HepG2 (cell line): Measurements from ENCODE around the gene RREB1. TPM values are rescaled to one million over a fixed set of nuclear protein-coding genes. Genes with fewer than 3 reads are reported as not detected.

Experiments
- ATAC-seq: fragments of 200-7000 bp; cut with Tn5 transposase; 3 replicates; pipeline ENCODE4 v1.9.1; 2020; ENCODE audit warnings: mild to moderate bottlenecking, moderate library complexity
- BruUV-seq: library from RNA; stranded (reverse); fragments of 400-500 nt; replicated peaks from 2 replicates; lab custom pipeline; 2021; lab: Mats Ljungman, UMichigan
- CTCF ChIA-PET: fragments of 300-600 bp; formaldehyde crosslinking; extraction: SDS; loops from one replicate; lab custom pipeline; 2021; ENCODE audit warnings: low total read pairs, inconsistent platforms, low intra/inter-chr PET ratio; lab: Yijun Ruan, JAX
- POLR2A ChIA-PET: fragments of 350-600 bp; sonication (Branson Sonifier 250); formaldehyde crosslinking; loops from one replicate; lab custom pipeline; 2020; ENCODE audit warnings: antibody characterized with exemption, inconsistent platforms; lab: Yijun Ruan, JAX
- DNase-seq: peaks from one replicate; pipeline ENCODE4 v3.0.0-alpha.2; 2015; ENCODE audit warnings: low spot score
- FAIRE-seq: peaks from 3 replicates; lab custom pipeline; 2011; peaks lifted over from hg19 to GRCh38; lab: Jason Lieb, UNC
- H2AFZ ChIP-seq: one replicate; pipeline ENCODE4 v1.6.1; 2011; ENCODE audit warnings: low read length, inconsistent platforms
- H3K27ac ChIP-seq: fragments of 300-600 bp; 3 replicates; pipeline ENCODE4 v1.8.0; 2011; ENCODE audit warnings: mixed run types, mild to moderate bottlenecking, mixed read lengths, low read length, inconsistent platforms; ENCODE audit not compliant: insufficient read depth; ENCODE audit errors: extremely low read length
- H3K27me3 ChIP-seq, 2 experiments: fragments of 200-600 bp in 1 of 2; 2 replicates in 1 of 2; 3 replicates in 1 of 2; pipeline versions ENCODE4 v1.6.0 to v1.8.0; 2011; ENCODE audit warnings: low read length in 2 of 2, mild to moderate bottlenecking in 2 of 2, moderate library complexity in 2 of 2, inconsistent platforms in 1 of 2; ENCODE audit not compliant: insufficient read depth in 2 of 2, control insufficient read depth in 1 of 2
- H3K36me3 ChIP-seq, 2 experiments: fragments of 200-600 bp in 1 of 2; replicated peaks in 1 of 2; 2 replicates in 1 of 2; 3 replicates in 1 of 2; pipeline versions ENCODE4 v1.5.1 to v1.8.0; 2011; ENCODE audit warnings: low read length in 2 of 2, inconsistent platforms in 1 of 2; ENCODE audit not compliant: insufficient read depth in 2 of 2, control insufficient read depth in 1 of 2
- H3K4me1 ChIP-seq: 2 replicates; pipeline ENCODE4 v1.5.1; 2012; ENCODE audit warnings: low read length, inconsistent platforms; ENCODE audit not compliant: insufficient read depth
- H3K4me2 ChIP-seq: 2 replicates; pipeline ENCODE4 v1.6.0; 2011; ENCODE audit warnings: low read depth, low read length, inconsistent platforms
- H3K4me3 ChIP-seq, 3 experiments: fragments of 200-600 bp in 1 of 3; sonication (generic), shearing (Covaris generic) in 1 of 3; replicated peaks in 1 of 3; 2 replicates each; pipeline ENCODE4 v1.5.1; 2011 to 2016; ENCODE audit warnings: low read length in 3 of 3, inconsistent platforms in 2 of 3, low read depth in 2 of 3, mild to moderate bottlenecking in 2 of 3, control low read depth in 1 of 3, mixed read lengths in 1 of 3; ENCODE audit not compliant: insufficient read depth in 1 of 3
- H3K79me2 ChIP-seq: one replicate; pipeline ENCODE4 v1.6.1; 2011; ENCODE audit warnings: low read length, inconsistent platforms; ENCODE audit not compliant: insufficient read depth
- H3K9ac ChIP-seq: 2 replicates; pipeline ENCODE4 v1.6.0; 2011; ENCODE audit warnings: mild to moderate bottlenecking, low read depth, low read length, inconsistent platforms; ENCODE audit not compliant: insufficient read depth
- H3K9me3 ChIP-seq: 2 replicates; pipeline ENCODE4 v1.5.1; 2012; ENCODE audit warnings: mild to moderate bottlenecking, low read length
- H4K20me1 ChIP-seq: 2 replicates; pipeline ENCODE4 v1.6.0; 2011; ENCODE audit warnings: inconsistent platforms, mild to moderate bottlenecking, low read length, moderate library complexity; ENCODE audit not compliant: insufficient read depth
- ARID2 ChIP-seq: sonication (generic); formaldehyde crosslinking; IDR thresholded peaks from 2 replicates; pipeline ENCODE4 v1.8.1; 2022; ENCODE audit warnings: mild to moderate bottlenecking, missing genetic modification reagents, borderline replicate concordance
- HNRNPLL ChIP-seq: fragments of 200-400 bp; formaldehyde crosslinking; IDR thresholded peaks from 2 replicates; pipeline ENCODE4 v1.6.1; 2017; ENCODE audit warnings: mild to moderate bottlenecking, low read depth, low read length; ENCODE audit not compliant: poor library complexity, severe bottlenecking
- RFXAP ChIP-seq: sonication (generic); formaldehyde crosslinking; IDR thresholded peaks from 2 replicates; pipeline ENCODE4 v1.4.0; 2020; ENCODE audit warnings: missing genetic modification reagents, borderline replicate concordance
- YEATS4 ChIP-seq: sonication (generic); formaldehyde crosslinking; IDR thresholded peaks from 2 replicates; pipeline ENCODE4 v1.4.0; 2020; ENCODE audit warnings: missing genetic modification reagents, borderline replicate concordance
- ZNF572 ChIP-seq: sonication (generic); formaldehyde crosslinking; IDR thresholded peaks from 2 replicates; pipeline ENCODE4 v1.5.1; 2020; ENCODE audit warnings: mild to moderate bottlenecking, missing genetic modification reagents
- ZNF792 ChIP-seq: IDR thresholded peaks from 2 replicates; pipeline ENCODE4 v1.6.1; 2016
- ZSCAN30 ChIP-seq: sonication (generic); formaldehyde crosslinking; IDR thresholded peaks from 2 replicates; pipeline ENCODE4 v1.5.0; 2020; ENCODE audit warnings: mild to moderate bottlenecking, missing genetic modification reagents
- WGBS: methylation state at CpG from one replicate; pipeline ENCODE4 v1.1.6; 2017; ENCODE audit warnings: low lambda C conversion rate; 5-methylcytosine and 5-hydroxymethylcytosine counted together
- in situ Hi-C: cut with HindIII; loops from 2 replicates; pipeline ENCODE4 v1.10.0; 2017; ENCODE audit warnings: low pct_unique_long_range_greater_than_20kb; ENCODE audit not compliant: extremely low pct_ligation_motif_present
- intact Hi-C: fragments of 100-400 bp; cut with micrococcal nuclease; formaldehyde crosslinking; loops from one replicate; pipeline ENCODE4 v1.10.0; 2022; ENCODE audit not compliant: unreplicated experiment
- polyA plus RNA-seq, 8 experiments: library from polyadenylated mRNA; depleted of rRNA in 3 of 8; stranded (reverse) in 7 of 8; unstranded in 1 of 8; fragments of >200 nt; fragmentation: Illumina TruSeq in 4 of 8; extraction: Trizol in 4 of 8; gene quantifications; 2 replicates each; pipeline versions ENCODE4 v1.2.1 to v1.2.3, GENCODE V29; 2011 to 2016; ENCODE audit warnings: low read depth in 4 of 8, missing spikeins in 1 of 8, mixed read lengths in 1 of 8; ENCODE audit not compliant: insufficient read depth in 1 of 8
- total RNA-seq, 5 experiments: library from RNA; depleted of rRNA; stranded (reverse); fragments of >200 nt; fragmentation: Illumina TruSeq; extraction: Trizol; gene quantifications; 2 replicates each; pipeline ENCODE4 v1.2.3, GENCODE V29; 2016; ENCODE audit warnings: low read depth in 1 of 5

Gene RREB1
- total and polyA plus RNA-seq, 2 of the 13 experiments (the other 11 are each of a cell fraction or from before 2014, with no cell fraction given), result 6.1 to 23.2 TPM

- no peaks in the 10 kb centered on the region for H3K9me3 ChIP-seq
- H3K9ac ChIP-seq, result no peak overlapping the region
- ATAC-seq (no peak), FAIRE-seq (no peak), DNase-seq (no peak)
- H3K79me2 ChIP-seq, result peaks cover 8% of the 10 kb centered on the region
- H3K36me3 ChIP-seq, result peaks cover 30 to 50% of the 10 kb centered on the region in 2 experiments
- peaks cover 62% of the 10 kb centered on the region for H3K4me1 ChIP-seq
- BruUV-seq, result no TSS peak
- POLR2A ChIA-PET, result interaction anchor here (1.3 kb wide), 1 partner anchor 200 kb away, joined by 3 read pairs; no protein-coding TSS in a partner anchor
- H4K20me1 ChIP-seq, result peaks cover 4% of the 10 kb centered on the region; the same call in 1 of the 2 replicates
- no peaks in the 10 kb centered on the region for H3K27me3 ChIP-seq
- 92% methylated on average over 4 of the region's 4 CpGs for WGBS
- in situ Hi-C loops, result loop anchor here (5.0 kb wide), 1 partner anchor 521 kb away; no protein-coding TSS in a partner anchor
- H3K27ac ChIP-seq, result peak overlapping the region; percentile 82
- no peak overlapping the region for H3K4me3 ChIP-seq
- no peak overlapping the region for H2AFZ ChIP-seq
- TF ChIP-seq HNRNPLL (no peak), ZSCAN30 (CRISPR knock-in tag) (0 out of 2 replicates have a peak, but pooled peaks have one; percentile 38), ZNF792 (CRISPR knock-in tag) (0 out of 2 replicates have a peak, but pooled peaks have one; percentile 6), ZNF572 (CRISPR knock-in tag) (no peak), ARID2 (CRISPR knock-in tag) (0 out of 2 replicates have a peak, but pooled peaks have one; percentile 11), RFXAP (no peak), YEATS4 (CRISPR knock-in tag) (no peak)
- intact Hi-C loops, result loop anchor here (1.0 kb wide), 2 partner anchors 519 to 566 kb away; no protein-coding TSS in a partner anchor
- peak overlapping the region; percentile 83 for H3K4me2 ChIP-seq
- CTCF ChIA-PET, result interaction anchor here (1.2 to 2.8 kb wide), 3 partner anchors 483 to 566 kb away, joined by 3 to 10 read pairs (median 8); no protein-coding TSS in a partner anchor
These were observed 135.0 kb downstream of the RREB1 start for GRCh38 chr6:7242835-7243178.
